ENCODE data around the gene HCRTR1. TPM values are rescaled to one million over a fixed set of nuclear protein-coding genes. Genes with fewer than 3 reads are reported as not detected.

HCRTR1 gene
- not detected in 2 replicates for total RNA-seq (2014; rRNA removed; shearing (Covaris generic))
- polyA plus RNA-seq (2016; fragmentation: Nextera tagmentation; extraction: Ambion mirVana): not detected in 2 replicates

DNA sequence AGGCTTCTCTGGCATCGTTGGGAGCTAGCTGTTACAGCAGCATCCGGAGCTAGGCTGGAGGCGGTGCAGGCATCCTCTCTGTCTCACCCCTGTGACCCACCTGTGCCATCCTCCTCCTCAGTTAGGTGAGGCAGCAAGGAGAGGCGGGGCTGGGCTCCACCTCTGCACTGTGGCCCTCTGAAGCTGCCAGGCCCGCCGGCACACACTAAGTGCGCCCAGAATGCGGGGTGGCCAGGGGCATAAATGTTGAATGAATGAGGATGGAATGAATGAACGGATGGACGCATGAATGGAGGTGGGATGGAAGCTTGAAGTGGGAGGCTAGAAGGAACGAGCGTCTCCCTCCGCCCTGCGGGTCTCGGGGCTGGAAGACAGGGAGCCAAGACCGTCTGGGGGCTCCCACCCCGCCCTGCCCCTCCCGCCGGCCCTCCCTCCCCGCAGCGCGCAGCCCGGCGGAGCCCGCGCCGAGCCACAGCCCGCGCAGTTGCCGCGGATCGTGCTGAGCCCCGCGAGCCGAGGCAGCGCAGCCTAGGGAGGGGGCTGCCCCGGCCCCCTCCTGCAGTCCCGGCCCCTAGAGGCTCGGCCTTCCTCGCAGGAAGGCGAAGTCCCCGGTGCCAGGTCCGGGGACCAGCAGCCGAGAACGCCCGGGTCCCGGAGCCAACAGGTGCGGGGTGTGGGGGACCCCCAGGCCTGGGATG lies at the start of gene HCRTR1:
TSS of gene HCRTR1 (plus strand) at position 472 of the 698 bp plus-strand sequence. CDS start 1,504 bp downstream, outside the sequence.
- Histone ChIP-seq H3K27ac (no peak within 1 kb of the TSS), H3K9ac (peak within 1 kb of the TSS; percentile 15; the same call in 1 of the 2 replicates), H3K9me2 (ENCODE audit: insufficient read depth) (no peaks in the 10 kb centered on the region), H3K4me2 (ENCODE audit: unreplicated experiment) (peak within 1 kb of the TSS; percentile 95), H3K27me3 (replicated peaks; ENCODE audit: insufficient read depth) (no peaks in the 10 kb centered on the region), H3K9me3 (ENCODE audit: low read depth) (no peaks in the 10 kb centered on the region), H3K4me1 (ENCODE audit: insufficient read depth) (no peaks in the 10 kb centered on the region), H2AFZ (peak within 1 kb of the TSS; percentile 64; the same call in 1 of the 2 replicates), H3K4me3 (peak within 1 kb of the TSS; percentile 72), H3K36me3 (ENCODE audit: low read depth) (no peaks in the 10 kb centered on the region), H3K79me2 (ENCODE audit: insufficient read depth) (no peaks in the 10 kb centered on the region), H4K20me1 (ENCODE audit: insufficient read depth) (no peaks in the 10 kb centered on the region), H3F3A (ENCODE audit: insufficient read depth) (no peaks in the 10 kb centered on the region)
- no peak for DNase-seq
- WGBS, 2 experiments (ENCODE audit: low coverage in 1 of 2, low lambda C conversion rate in 2 of 2, missing lambda C conversion rate in 2 of 2): 13 to 16% methylated on average over 31 to 38 of the region's 48 CpGs
- in situ Hi-C loops (cut with MboI): no loop called here
- TF ChIP-seq EZH2phosphoT487 (IDR thresholded peaks at IDR 0.05; ENCODE audit: insufficient read depth, low read depth) (no peak), EZH2 (IDR thresholded peaks at IDR 0.05; ENCODE audit: insufficient read depth, poor library complexity, severe bottlenecking) (no peak)

GRCh38 chr1:31567956-31568570 lies 49.4 kb upstream of the HCRTR1 start:
- Histone ChIP-seq H3F3A (ENCODE audit: insufficient read depth) (peaks cover 15% of the 10 kb centered on the region), H3K27me3 (replicated peaks; ENCODE audit: insufficient read depth) (no peaks in the 10 kb centered on the region), H3K9ac (no peak overlapping the region), H3K36me3 (ENCODE audit: low read depth) (no peaks in the 10 kb centered on the region), H3K9me2 (ENCODE audit: insufficient read depth) (no peaks in the 10 kb centered on the region), H2AFZ (no peak overlapping the region), H3K4me1 (ENCODE audit: insufficient read depth) (peaks cover 48% of the 10 kb centered on the region), H3K79me2 (ENCODE audit: insufficient read depth) (no peaks in the 10 kb centered on the region), H3K4me2 (ENCODE audit: unreplicated experiment) (peak overlapping the region; percentile 3), H4K20me1 (ENCODE audit: insufficient read depth) (no peaks in the 10 kb centered on the region), H3K4me3 (no peak overlapping the region), H3K27ac (0 out of 2 replicates have a peak overlapping the region, but pooled peaks have one; percentile 14), H3K9me3 (ENCODE audit: low read depth) (no peaks in the 10 kb centered on the region)
- no peak for TF ChIP-seq EZH2phosphoT487 (IDR thresholded peaks at IDR 0.05; ENCODE audit: insufficient read depth, low read depth)
- peak; percentile 77 for DNase-seq
- 34 to 35% methylated on average over 10 of the region's 10 CpGs for WGBS, 2 experiments (ENCODE audit: low coverage in 1 of 2, low lambda C conversion rate in 2 of 2, missing lambda C conversion rate in 2 of 2)
- in situ Hi-C loops (cut with MboI): no loop called here

- in situ Hi-C loops (cut with MboI): no loop called here
- no peak for TF ChIP-seq EZH2phosphoT487 (IDR thresholded peaks at IDR 0.05; ENCODE audit: insufficient read depth, low read depth)
- no peak for TF ChIP-seq EZH2 (IDR thresholded peaks at IDR 0.05; ENCODE audit: insufficient read depth, poor library complexity, severe bottlenecking)
Measured at GRCh38 chr1:31568895-31569595, 48.4 kb upstream of the HCRTR1 start.

GRCh38 chr1:31569596-31570173 lies 47.8 kb upstream of the HCRTR1 start:
- Histone ChIP-seq H3K9me3 (ENCODE audit: low read depth) (no peaks in the 10 kb centered on the region), H3K4me1 (ENCODE audit: insufficient read depth) (peaks cover 48% of the 10 kb centered on the region), H3K79me2 (ENCODE audit: insufficient read depth) (no peaks in the 10 kb centered on the region), H3K27me3 (replicated peaks; ENCODE audit: insufficient read depth) (no peaks in the 10 kb centered on the region), H3K4me3 (no peak overlapping the region), H3K27ac (no peak overlapping the region), H3F3A (ENCODE audit: insufficient read depth) (peaks cover 28% of the 10 kb centered on the region), H3K9me2 (ENCODE audit: insufficient read depth) (no peaks in the 10 kb centered on the region), H4K20me1 (ENCODE audit: insufficient read depth) (no peaks in the 10 kb centered on the region), H2AFZ (no peak overlapping the region), H3K4me2 (ENCODE audit: unreplicated experiment) (no peak overlapping the region), H3K36me3 (ENCODE audit: low read depth) (no peaks in the 10 kb centered on the region), H3K9ac (no peak overlapping the region)
- TF ChIP-seq EZH2phosphoT487 (IDR thresholded peaks at IDR 0.05; ENCODE audit: insufficient read depth, low read depth) (no peak), EZH2 (IDR thresholded peaks at IDR 0.05; ENCODE audit: insufficient read depth, poor library complexity, severe bottlenecking) (no peak)
- in situ Hi-C loops (cut with MboI): no loop called here
- DNase-seq: no peak
- 83 to 88% methylated on average over 13 of the region's 13 CpGs for WGBS, 2 experiments (ENCODE audit: low coverage in 1 of 2, low lambda C conversion rate in 2 of 2, missing lambda C conversion rate in 2 of 2)

More at GRCh38 chr1:31568895-31569595, 48.4 kb upstream of the HCRTR1 start:
- Histone ChIP-seq H3K4me1 (ENCODE audit: insufficient read depth) (peaks cover 47% of the 10 kb centered on the region), H3K27ac (no peak overlapping the region), H3K36me3 (ENCODE audit: low read depth) (no peaks in the 10 kb centered on the region), H4K20me1 (ENCODE audit: insufficient read depth) (no peaks in the 10 kb centered on the region), H3K9ac (no peak overlapping the region), H3K79me2 (ENCODE audit: insufficient read depth) (no peaks in the 10 kb centered on the region), H3K9me3 (ENCODE audit: low read depth) (no peaks in the 10 kb centered on the region), H3F3A (ENCODE audit: insufficient read depth) (peaks cover 22% of the 10 kb centered on the region), H3K9me2 (ENCODE audit: insufficient read depth) (no peaks in the 10 kb centered on the region), H3K27me3 (replicated peaks; ENCODE audit: insufficient read depth) (no peaks in the 10 kb centered on the region), H3K4me2 (ENCODE audit: unreplicated experiment) (no peak overlapping the region), H3K4me3 (no peak overlapping the region), H2AFZ (no peak overlapping the region)
- 85 to 86% methylated on average over 11 of the region's 11 CpGs for WGBS, 2 experiments (ENCODE audit: low coverage in 1 of 2, low lambda C conversion rate in 2 of 2, missing lambda C conversion rate in 2 of 2)
- no peak for DNase-seq

All from GM23248 (cell line).